ENCODE data around the gene ST3GAL4. TPM values are rescaled to one million over a fixed set of nuclear protein-coding genes. Genes with fewer than 3 reads are reported as not detected.

Gene ST3GAL4
- total RNA-seq, 1 experiment from 2014 or later = 13.6 TPM

DNA sequence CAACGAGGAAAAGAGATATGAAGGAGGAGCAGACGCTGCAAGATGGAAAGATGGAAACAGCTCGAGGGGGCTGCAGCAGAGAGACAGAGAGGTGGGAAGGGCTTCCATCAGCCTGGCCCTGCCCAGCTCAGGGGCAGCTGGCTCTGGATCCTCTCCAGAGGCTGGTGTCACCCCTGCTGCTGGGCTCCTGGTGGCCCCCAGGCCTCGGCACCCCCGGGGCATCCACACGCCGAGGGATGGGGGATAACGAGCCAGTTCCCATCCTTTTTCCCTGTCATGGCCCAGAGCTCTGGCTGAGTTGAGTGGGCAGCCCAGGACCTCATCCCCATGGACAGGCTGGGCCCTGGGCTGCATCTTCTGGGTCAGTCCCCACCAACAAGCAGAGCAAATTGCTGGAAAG lies 102.3 kb downstream of the ST3GAL4 start:
- H3K18ac ChIP-seq (ENCODE audit: insufficient read length, low read depth, low read length) = no peak overlapping the region
- H3K56ac ChIP-seq (ENCODE audit: insufficient read length, low read depth, low read length) = no peak overlapping the region
- no peaks in the 10 kb centered on the region for H3K79me1 ChIP-seq (ENCODE audit: insufficient read depth, low read depth, low read length, poor library complexity, severe bottlenecking)
- no peak overlapping the region for H2BK15ac ChIP-seq (ENCODE audit: low read depth, low read length)
- no peak overlapping the region for H2BK20ac ChIP-seq (ENCODE audit: low read depth, low read length, poor library complexity, severe bottlenecking)
- H4K8ac ChIP-seq (replicated peaks; ENCODE audit: insufficient read length, low read depth, low read length) = no peak overlapping the region
- no peak overlapping the region for H2AFZ ChIP-seq (ENCODE audit: low read length)
- no peaks in the 10 kb centered on the region for H3K27me3 ChIP-seq (ENCODE audit: insufficient read depth, low read length)
- no peak for DNase-seq
- no peak overlapping the region for H3K14ac ChIP-seq (ENCODE audit: insufficient read depth, low read length)
- Mint-ChIP-seq H3K27ac (no peak overlapping the region), H3K9me3 (no peaks in the 10 kb centered on the region), H3K4me1 (peaks cover 5 to 11% of the 10 kb centered on the region in 2 experiments), H3K4me3 (no peak overlapping the region), H3K36me3 (ENCODE audit: insufficient read depth in 1 of 3, low read depth in 3 of 3) (no peaks in the 10 kb centered on the region), H3K27me3 (ENCODE audit: low read depth) (peaks cover 3% of the 10 kb centered on the region; the same call in 1 of the 2 replicates)
- H4K91ac ChIP-seq (ENCODE audit: insufficient read length, low read depth, low read length) = no peak overlapping the region
- no peak overlapping the region for H2BK12ac ChIP-seq (ENCODE audit: insufficient read length, low read depth, low read length)
- H3K4ac ChIP-seq (ENCODE audit: low read depth, low read length) = no peak overlapping the region
- no peaks in the 10 kb centered on the region for H3K23me2 ChIP-seq (ENCODE audit: insufficient read length, low read depth, low read length, poor library complexity, severe bottlenecking)
- no peaks in the 10 kb centered on the region for H3K79me2 ChIP-seq (ENCODE audit: insufficient read depth, low read length)
- H2BK5ac ChIP-seq (ENCODE audit: insufficient read length, low read length) = no peak overlapping the region
- no peak overlapping the region for H2AK5ac ChIP-seq (ENCODE audit: insufficient read length, low read length)
- H2BK120ac ChIP-seq (ENCODE audit: low read depth, low read length, poor library complexity, severe bottlenecking) = no peak overlapping the region
- H4K20me1 ChIP-seq (ENCODE audit: control insufficient read depth, insufficient read depth, insufficient read length) = no peaks in the 10 kb centered on the region
- H3K4me1 ChIP-seq (ENCODE audit: insufficient read depth, low read length) = no peaks in the 10 kb centered on the region
- H3K4me2 ChIP-seq (ENCODE audit: insufficient read depth, insufficient read length, low read length) = no peak overlapping the region
- no CpG with 5 or more reads among the region's 8 CpGs for WGBS (ENCODE audit: extremely low coverage, insufficient read length, low lambda C conversion rate)
- no peak overlapping the region for H3K9ac ChIP-seq (ENCODE audit: extremely low read depth, insufficient read length, low read length)
- TF ChIP-seq, protein P1, sequence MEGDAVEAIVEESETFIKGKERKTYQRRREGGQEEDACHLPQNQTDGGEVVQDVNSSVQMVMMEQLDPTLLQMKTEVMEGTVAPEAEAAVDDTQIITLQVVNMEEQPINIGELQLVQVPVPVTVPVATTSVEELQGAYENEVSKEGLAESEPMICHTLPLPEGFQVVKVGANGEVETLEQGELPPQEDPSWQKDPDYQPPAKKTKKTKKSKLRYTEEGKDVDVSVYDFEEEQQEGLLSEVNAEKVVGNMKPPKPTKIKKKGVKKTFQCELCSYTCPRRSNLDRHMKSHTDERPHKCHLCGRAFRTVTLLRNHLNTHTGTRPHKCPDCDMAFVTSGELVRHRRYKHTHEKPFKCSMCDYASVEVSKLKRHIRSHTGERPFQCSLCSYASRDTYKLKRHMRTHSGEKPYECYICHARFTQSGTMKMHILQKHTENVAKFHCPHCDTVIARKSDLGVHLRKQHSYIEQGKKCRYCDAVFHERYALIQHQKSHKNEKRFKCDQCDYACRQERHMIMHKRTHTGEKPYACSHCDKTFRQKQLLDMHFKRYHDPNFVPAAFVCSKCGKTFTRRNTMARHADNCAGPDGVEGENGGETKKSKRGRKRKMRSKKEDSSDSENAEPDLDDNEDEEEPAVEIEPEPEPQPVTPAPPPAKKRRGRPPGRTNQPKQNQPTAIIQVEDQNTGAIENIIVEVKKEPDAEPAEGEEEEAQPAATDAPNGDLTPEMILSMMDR (conservative IDR thresholded peaks at IDR 0.05) = no peak
- H3K23ac ChIP-seq (ENCODE audit: insufficient read length, low read depth, low read length) = no peak overlapping the region
- H3K9me3 ChIP-seq (ENCODE audit: control insufficient read depth, low read depth, low read length) = no peaks in the 10 kb centered on the region
- no peak overlapping the region for H3K27ac ChIP-seq (ENCODE audit: insufficient read length, low read depth, low read length)
- no peak overlapping the region for H3T11ph ChIP-seq (ENCODE audit: low read length)
- H4K5ac ChIP-seq (ENCODE audit: insufficient read length, low read depth, low read length) = no peak overlapping the region

Measured in H9 (cell line).